Measurements from ENCODE around the gene CLBA1.
A peak's percentile ranks its signal among the peaks of the same experiment; 100 is the strongest.

GRCh38 chr14:104940526-104941150 is 45.0 kb upstream of the CLBA1 start:
- peak; percentile 41 for TF ChIP-seq CTCF (conservative IDR thresholded peaks at IDR 0.05; ENCODE audit: low read length)
- TF ChIP-seq EZH2phosphoT487 (IDR thresholded peaks at IDR 0.05; ENCODE audit: borderline replicate concordance, low read depth, low read length) = no peak
